ENCODE measurements around the gene TWNK.

DNA sequence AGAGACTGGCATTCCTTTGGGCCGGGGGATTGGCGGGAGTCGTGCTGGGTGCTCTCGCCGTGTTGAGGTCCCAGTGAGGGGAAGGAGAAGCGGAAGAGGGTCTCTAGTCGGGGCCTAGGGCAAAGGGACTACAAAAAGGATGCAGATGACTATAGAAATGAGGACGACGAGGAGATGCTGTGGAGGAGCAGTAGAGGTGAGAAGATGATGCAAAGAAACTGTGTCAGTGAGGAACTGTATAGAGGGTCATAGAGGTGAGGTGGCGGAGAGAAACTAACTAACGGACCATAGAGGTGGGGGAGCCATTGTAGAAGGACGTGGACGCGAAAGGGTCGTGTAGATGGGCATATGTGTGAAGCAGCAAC lies 324 bp downstream of the TWNK start:
- TF ChIP-seq GATA2 (IDR thresholded peaks at IDR 0.05; ENCODE audit: low read depth, low read length) (no peak), GATA3 (IDR thresholded peaks at IDR 0.05; ENCODE audit: low read depth, low read length) (no peak)
